ENCODE data around the gene GAB2.

GAB2 gene

DNA sequence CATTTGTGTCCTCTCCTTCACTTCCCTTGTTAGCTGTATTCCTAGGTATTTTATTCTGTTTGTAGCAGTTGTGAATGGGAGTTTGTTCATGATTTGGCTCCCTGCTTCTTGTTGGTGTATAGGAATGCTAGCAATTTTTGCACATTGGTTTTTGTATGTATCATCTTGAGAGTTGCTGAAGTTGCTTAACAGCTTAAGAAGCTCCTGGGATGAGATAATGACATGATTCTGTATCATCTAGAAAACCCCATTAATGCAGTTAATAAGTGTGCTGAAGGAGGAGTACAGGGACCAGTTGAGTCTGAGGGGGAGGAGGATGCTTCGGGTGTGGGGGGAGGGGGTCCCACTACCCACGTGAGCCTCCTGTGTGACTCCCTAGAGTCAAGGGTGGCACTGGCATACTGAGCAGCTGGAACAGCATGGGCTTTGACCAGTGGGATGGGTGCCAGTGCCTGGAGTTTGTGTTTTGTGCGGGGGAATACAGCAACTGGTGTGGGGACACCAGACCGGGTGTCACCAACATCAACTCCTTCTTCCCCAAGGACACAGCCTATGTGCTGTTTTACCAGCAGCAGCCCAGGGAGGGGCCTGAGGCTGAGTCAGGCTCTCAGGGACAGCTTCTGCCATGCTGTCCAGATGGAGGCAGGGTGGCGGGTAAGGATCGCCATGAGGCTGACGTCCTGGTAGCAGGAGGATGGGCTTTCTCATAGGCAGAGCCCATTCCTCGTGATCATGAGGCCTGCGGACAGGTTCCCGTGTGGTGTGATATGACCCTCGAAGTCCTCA lies 204.8 kb downstream of the GAB2 start:
- H3K4me1 Mint-ChIP-seq: peaks cover 12% of the 10 kb centered on the region
- DNase-seq (ENCODE audit: low spot score in 2 of 2): no peak

DNA sequence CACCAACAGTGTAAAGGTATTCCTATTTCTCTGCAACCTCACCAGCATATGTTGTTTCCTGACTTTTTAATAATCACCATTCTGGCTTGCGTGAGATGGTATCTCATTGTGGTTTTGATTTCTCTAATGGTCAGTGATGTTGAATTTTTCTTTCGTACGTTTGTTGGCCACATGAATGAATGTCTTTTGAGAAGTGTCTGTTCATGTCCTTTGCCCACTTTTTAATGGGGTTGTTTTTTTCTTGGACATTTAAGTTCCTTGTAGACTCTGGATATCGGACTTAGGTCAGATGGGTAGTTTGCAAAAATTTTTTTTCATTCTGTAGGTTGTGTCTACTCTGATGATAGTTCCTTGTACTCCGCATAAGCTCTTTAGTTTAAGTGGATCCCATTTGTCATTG lies 206.1 kb downstream of the GAB2 start:
- DNase-seq (ENCODE audit: low spot score in 2 of 2) (no peak), ATAC-seq (no peak)
- Mint-ChIP-seq H3K27ac (no peak overlapping the region), H3K36me3 (no peaks in the 10 kb centered on the region), H3K4me3 (no peak overlapping the region), H3K4me1 (peaks cover 5% of the 10 kb centered on the region), H3K9me3 (no peaks in the 10 kb centered on the region)

More for the DNA sequence above, 204.8 kb downstream of the GAB2 start:
- H3K4me3 Mint-ChIP-seq: no peak overlapping the region
- H3K36me3 Mint-ChIP-seq: no peaks in the 10 kb centered on the region
- H3K9me3 Mint-ChIP-seq: no peaks in the 10 kb centered on the region
- no peak overlapping the region for H3K27ac Mint-ChIP-seq
- ATAC-seq: no peak

GRCh38 chr11:78210000-78210608 lies 207.5 kb downstream of the GAB2 start:
- no peaks in the 10 kb centered on the region for H3K36me3 Mint-ChIP-seq
- H3K27ac Mint-ChIP-seq: peak overlapping the region; percentile 67
- peaks cover 5% of the 10 kb centered on the region for H3K4me1 Mint-ChIP-seq
- no peak for ATAC-seq
- H3K9me3 Mint-ChIP-seq: no peaks in the 10 kb centered on the region
- no peak for DNase-seq (ENCODE audit: low spot score in 2 of 2)
- H3K4me3 Mint-ChIP-seq: no peak overlapping the region

DNA sequence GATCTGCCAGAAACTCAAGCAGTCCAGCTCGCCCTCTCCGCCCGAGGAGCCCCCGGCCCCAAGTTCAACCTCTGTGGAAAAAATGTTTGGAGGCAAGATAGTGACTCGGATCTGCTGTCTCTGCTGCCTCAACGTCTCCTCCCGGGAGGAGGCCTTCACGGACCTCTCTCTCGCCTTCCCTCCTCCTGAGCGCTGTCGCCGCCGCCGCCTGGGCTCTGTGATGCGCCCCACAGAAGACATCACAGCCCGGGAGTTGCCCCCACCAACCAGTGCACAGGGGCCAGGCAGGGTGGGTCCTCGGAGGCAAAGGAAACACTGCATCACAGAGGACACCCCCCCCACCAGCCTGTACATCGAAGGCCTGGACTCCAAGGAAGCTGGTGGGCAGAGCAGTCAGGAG lies 208.1 kb downstream of the GAB2 start:
- peaks cover 8% of the 10 kb centered on the region for H3K4me1 Mint-ChIP-seq
- peak overlapping the region; percentile 67 for H3K27ac Mint-ChIP-seq
- DNase-seq (ENCODE audit: low spot score in 2 of 2): no peak
- H3K9me3 Mint-ChIP-seq: no peaks in the 10 kb centered on the region
- no peak overlapping the region for H3K4me3 Mint-ChIP-seq
- no peak for ATAC-seq
- H3K36me3 Mint-ChIP-seq: no peaks in the 10 kb centered on the region

DNA sequence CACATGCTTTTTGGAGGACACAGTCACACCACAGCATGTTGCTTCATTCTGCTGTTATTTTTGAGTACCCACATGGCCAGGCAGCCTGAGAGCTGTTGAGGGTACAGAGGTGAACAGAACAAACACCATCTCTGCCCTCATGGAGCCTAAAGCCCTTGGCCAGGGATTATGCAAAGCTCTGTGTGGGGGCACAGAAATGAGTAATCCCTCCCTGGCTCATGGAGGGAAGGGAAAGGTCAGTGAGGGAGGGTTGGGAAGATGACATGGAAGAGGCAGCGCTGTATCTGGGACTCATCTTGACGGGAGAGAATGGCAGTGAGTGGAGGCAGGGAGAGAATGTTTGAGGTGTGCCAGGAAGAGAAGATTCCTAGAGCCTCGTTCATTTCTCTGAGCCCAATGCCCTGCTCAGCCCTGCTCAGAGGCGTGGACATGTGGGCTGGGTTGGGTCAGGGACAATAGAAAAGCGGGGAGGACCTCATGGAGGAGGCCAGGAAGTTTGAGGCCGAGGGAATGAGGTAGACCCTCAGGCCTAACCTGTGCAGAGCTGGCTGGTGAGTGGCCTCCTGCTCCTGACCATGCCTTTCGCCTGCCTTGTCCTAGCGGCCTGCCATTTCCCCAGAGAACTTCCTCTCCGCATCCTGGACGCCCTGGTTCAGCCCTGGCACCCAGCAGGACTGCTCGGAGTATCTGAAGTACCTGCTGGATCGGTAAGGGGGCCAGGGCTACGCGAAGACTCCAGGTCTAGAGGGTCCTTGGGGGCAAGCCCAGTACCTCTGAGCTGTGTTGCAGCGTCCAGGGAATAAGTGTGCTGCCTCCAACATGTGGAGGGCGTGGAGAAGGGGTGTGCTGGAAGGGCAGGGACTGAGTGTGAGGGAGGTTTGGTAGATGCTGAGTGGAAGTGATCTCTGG lies 209.1 kb downstream of the GAB2 start:
- Mint-ChIP-seq H3K4me3 (no peak overlapping the region), H3K4me1 (peaks cover 10% of the 10 kb centered on the region), H3K36me3 (no peaks in the 10 kb centered on the region), H3K9me3 (no peaks in the 10 kb centered on the region), H3K27ac (peak overlapping the region; percentile 67)
- ATAC-seq: no peak
- DNase-seq (ENCODE audit: low spot score in 2 of 2): no peak

DNA sequence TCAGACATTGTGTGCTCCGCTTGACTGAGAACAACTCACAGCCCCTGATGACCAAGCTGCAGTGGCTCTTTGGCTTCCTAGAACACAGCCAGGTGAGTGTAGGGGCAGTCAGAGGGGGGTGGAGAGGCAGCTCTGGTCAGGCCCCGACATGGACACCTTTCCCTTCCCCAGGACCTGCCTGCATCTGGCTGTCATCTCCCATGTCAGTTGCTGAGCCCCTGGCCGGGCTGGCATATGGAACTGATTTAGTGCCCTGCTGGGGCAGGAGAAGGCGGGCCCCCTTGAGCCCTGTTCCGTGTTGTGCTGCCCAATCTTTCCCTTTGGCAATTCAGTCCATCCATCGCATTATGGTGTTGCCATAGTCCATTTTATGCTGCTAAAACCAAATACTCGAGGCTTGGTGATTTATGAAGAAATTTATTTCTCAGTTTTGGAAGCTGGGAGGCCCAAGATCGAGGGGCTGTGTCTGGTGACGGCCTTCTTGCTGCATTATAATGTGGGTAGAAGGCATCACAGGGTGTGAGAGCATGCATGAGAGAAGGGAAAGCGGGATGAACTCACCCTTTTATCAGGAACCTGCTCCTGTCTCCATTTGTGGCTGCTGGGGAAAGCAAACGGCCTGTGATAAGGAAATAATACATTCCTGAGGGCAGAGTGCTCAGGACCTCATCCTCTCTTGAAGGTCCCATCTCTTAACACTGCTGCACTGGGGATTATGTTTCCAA lies 209.9 kb downstream of the GAB2 start:
- Mint-ChIP-seq H3K4me1 (peaks cover 17% of the 10 kb centered on the region), H3K4me3 (no peak overlapping the region), H3K9me3 (no peaks in the 10 kb centered on the region), H3K27ac (peak overlapping the region; percentile 67), H3K36me3 (no peaks in the 10 kb centered on the region)
- ATAC-seq (no peak), DNase-seq (ENCODE audit: low spot score in 2 of 2) (no peak)

- Mint-ChIP-seq H3K36me3 (no peaks in the 10 kb centered on the region), H3K9me3 (no peaks in the 10 kb centered on the region), H3K4me1 (peaks cover 30% of the 10 kb centered on the region), H3K4me3 (no peak overlapping the region), H3K27ac (no peak overlapping the region)
- ATAC-seq (no peak), DNase-seq (ENCODE audit: low spot score in 2 of 2) (no peak)
Observed at GRCh38 chr11:78205691-78206090, 211.9 kb downstream of the GAB2 start.

DNA sequence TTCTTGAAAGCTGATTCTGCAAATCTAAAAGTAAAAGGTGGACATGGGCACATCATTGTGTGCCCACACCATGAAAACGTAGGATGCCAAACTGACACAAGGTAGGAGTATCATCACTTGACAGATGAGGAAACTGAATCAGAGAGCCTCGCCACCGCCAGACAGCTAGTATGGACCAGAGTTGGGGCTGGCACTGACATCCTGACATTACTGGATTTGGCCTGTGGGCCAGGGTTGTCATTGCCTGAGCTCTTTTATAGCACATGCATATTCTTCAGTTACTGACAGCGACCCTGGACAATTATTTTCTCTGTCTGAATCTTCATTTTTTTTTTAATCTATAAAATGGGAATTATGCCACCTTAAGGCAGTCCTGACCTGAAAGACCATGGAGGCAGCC lies 212.4 kb downstream of the GAB2 start:
- Mint-ChIP-seq H3K27ac (no peak overlapping the region), H3K4me3 (no peak overlapping the region), H3K4me1 (peaks cover 30% of the 10 kb centered on the region), H3K36me3 (no peaks in the 10 kb centered on the region), H3K9me3 (no peaks in the 10 kb centered on the region)
- DNase-seq (ENCODE audit: low spot score in 2 of 2): no peak
- no peak for ATAC-seq

- ATAC-seq (peak; percentile 42), DNase-seq (ENCODE audit: low spot score in 2 of 2) (no peak)
- peaks cover 30% of the 10 kb centered on the region for H3K4me1 Mint-ChIP-seq
- no peaks in the 10 kb centered on the region for H3K9me3 Mint-ChIP-seq
- peak overlapping the region; percentile 67 for H3K4me3 Mint-ChIP-seq
- no peaks in the 10 kb centered on the region for H3K36me3 Mint-ChIP-seq
- peak overlapping the region; percentile 87 for H3K27ac Mint-ChIP-seq
Observed at GRCh38 chr11:78203184-78203583, 214.4 kb downstream of the GAB2 start.

- Mint-ChIP-seq H3K27ac (peak overlapping the region; percentile 87), H3K36me3 (no peaks in the 10 kb centered on the region), H3K4me3 (peak overlapping the region; percentile 67), H3K9me3 (no peaks in the 10 kb centered on the region), H3K4me1 (peaks cover 30% of the 10 kb centered on the region)
- ATAC-seq (peak; percentile 77), DNase-seq (ENCODE audit: low spot score in 2 of 2) (peak in 1 of 2 donors; percentile 57)
Observed at GRCh38 chr11:78202733-78203167, 214.9 kb downstream of the GAB2 start.

- ATAC-seq: no peak
- DNase-seq (ENCODE audit: low spot score in 2 of 2): no peak
- Mint-ChIP-seq H3K27ac (peak overlapping the region; percentile 87), H3K36me3 (no peaks in the 10 kb centered on the region), H3K9me3 (no peaks in the 10 kb centered on the region), H3K4me1 (peaks cover 30% of the 10 kb centered on the region), H3K4me3 (peak overlapping the region; percentile 18)
Observed at GRCh38 chr11:78201096-78201818, 216.4 kb downstream of the GAB2 start.

DNA sequence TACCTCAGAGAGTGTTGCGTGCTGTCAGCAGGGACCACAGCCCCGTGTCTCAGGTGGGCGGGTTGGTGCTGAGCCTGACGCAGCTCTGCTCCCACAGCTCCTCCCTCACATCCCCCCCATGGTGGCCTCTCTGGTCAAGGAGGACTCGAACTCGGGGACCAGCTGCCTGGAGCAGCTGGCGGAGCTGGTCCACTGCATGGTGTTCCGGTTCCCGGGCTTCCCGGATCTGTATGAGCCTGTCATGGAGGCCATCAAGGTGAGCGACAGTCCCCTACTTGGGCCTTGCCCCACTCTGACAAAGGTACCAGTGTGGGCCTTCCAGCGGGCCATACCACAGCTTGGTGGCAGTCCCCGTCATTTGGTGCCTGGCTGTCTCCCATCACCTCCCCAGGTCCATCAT lies 217.1 kb downstream of the GAB2 start:
- ATAC-seq: no peak
- no peak overlapping the region for H3K4me3 Mint-ChIP-seq
- H3K27ac Mint-ChIP-seq: no peak overlapping the region
- peaks cover 30% of the 10 kb centered on the region for H3K4me1 Mint-ChIP-seq
- no peak for DNase-seq (ENCODE audit: low spot score in 2 of 2)
- H3K36me3 Mint-ChIP-seq: no peaks in the 10 kb centered on the region
- H3K9me3 Mint-ChIP-seq: no peaks in the 10 kb centered on the region

DNA sequence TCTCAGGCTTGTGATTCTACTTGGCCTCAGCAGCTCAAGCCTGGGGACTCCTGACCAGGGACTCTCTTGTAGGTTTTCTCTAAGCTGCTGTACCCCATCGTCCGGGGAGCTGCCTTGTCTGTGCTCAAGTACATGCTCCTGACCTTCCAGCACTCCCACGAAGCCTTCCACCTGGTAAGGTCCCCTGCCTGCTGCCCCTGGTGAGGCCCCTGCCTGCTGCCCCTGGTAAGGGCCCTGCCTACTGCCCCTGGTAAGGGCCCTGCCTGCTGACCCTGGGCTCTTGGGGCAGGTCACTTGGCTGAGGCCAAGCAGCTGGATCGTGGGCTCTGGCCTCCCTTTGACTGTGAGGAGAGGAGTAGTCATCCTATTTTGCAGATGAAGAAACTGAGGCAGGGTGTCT lies 217.6 kb downstream of the GAB2 start:
- Mint-ChIP-seq H3K27ac (no peak overlapping the region), H3K4me3 (no peak overlapping the region), H3K4me1 (peaks cover 32% of the 10 kb centered on the region), H3K36me3 (no peaks in the 10 kb centered on the region), H3K9me3 (no peaks in the 10 kb centered on the region)
- ATAC-seq: no peak
- no peak for DNase-seq (ENCODE audit: low spot score in 2 of 2)

- no peak for ATAC-seq
- Mint-ChIP-seq H3K4me1 (peaks cover 35% of the 10 kb centered on the region), H3K9me3 (no peaks in the 10 kb centered on the region), H3K4me3 (no peak overlapping the region), H3K27ac (no peak overlapping the region), H3K36me3 (no peaks in the 10 kb centered on the region)
- no peak for DNase-seq (ENCODE audit: low spot score in 2 of 2)
Observed at GRCh38 chr11:78199653-78200015, 218.0 kb downstream of the GAB2 start.
